GM12875 (cell line): ENCODE results near the gene DSCAML1.
"Not testable (repeated sequence)": the region's sequence is repeated elsewhere in the genome, so short reads cannot be mapped to it uniquely, and the experiment has no call there.

Source experiments
- H3K4me3 ChIP-seq: one replicate; pipeline ENCODE4 v1.5.1; 2011; ENCODE audit warnings: low read depth, low read length, control low read depth
- CTCF ChIP-seq: IDR thresholded peaks from 2 replicates; pipeline ENCODE4 v1.5.1; 2011; ENCODE audit warnings: low read depth, mild to moderate bottlenecking, control low read depth, inconsistent platforms, low read length, moderate library complexity, borderline replicate concordance; ENCODE audit not compliant: insufficient read depth

The DSCAML1 gene

GRCh38 chr11:117766576-117766975 is 30.4 kb downstream of the DSCAML1 start:
- TF ChIP-seq CTCF: no peak

GRCh38 chr11:117766026-117766425 is 31.0 kb downstream of the DSCAML1 start:
- H3K4me3 ChIP-seq: no peak overlapping the region
- no peak for TF ChIP-seq CTCF

More at GRCh38 chr11:117766576-117766975, 30.4 kb downstream of the DSCAML1 start:
- H3K4me3 ChIP-seq: no peak overlapping the region

GRCh38 chr11:117765068-117765467 is 31.9 kb downstream of the DSCAML1 start:
- H3K4me3 ChIP-seq: no peak overlapping the region
- TF ChIP-seq CTCF: no peak

- not testable (repeated sequence) for H3K4me3 ChIP-seq
These were observed 33.6 kb downstream of the DSCAML1 start for GRCh38 chr11:117763465-117763864.

- H3K4me3 ChIP-seq: no peak overlapping the region
- no peak for TF ChIP-seq CTCF
These were observed 35.0 kb downstream of the DSCAML1 start for GRCh38 chr11:117761993-117762392.

GRCh38 chr11:117759305-117759704 is 37.7 kb downstream of the DSCAML1 start:
- no peak overlapping the region for H3K4me3 ChIP-seq
- TF ChIP-seq CTCF: no peak

GRCh38 chr11:117754030-117754429 is 43.0 kb downstream of the DSCAML1 start:
- TF ChIP-seq CTCF: no peak
- no peak overlapping the region for H3K4me3 ChIP-seq

- no peak for TF ChIP-seq CTCF
- no peak overlapping the region for H3K4me3 ChIP-seq
These were observed 44.2 kb downstream of the DSCAML1 start for GRCh38 chr11:117752721-117753237.
